ENCODE data around the gene ABCB1. TPM values are rescaled to one million over a fixed set of nuclear protein-coding genes. Genes with fewer than 3 reads are reported as not detected.

Gene ABCB1
- total and polyA plus RNA-seq, 9 of the 15 experiments (the other 6 are each of a cell fraction or from before 2014, with no cell fraction given) = 0.03 to 0.86 (median 0.52) TPM

DNA sequence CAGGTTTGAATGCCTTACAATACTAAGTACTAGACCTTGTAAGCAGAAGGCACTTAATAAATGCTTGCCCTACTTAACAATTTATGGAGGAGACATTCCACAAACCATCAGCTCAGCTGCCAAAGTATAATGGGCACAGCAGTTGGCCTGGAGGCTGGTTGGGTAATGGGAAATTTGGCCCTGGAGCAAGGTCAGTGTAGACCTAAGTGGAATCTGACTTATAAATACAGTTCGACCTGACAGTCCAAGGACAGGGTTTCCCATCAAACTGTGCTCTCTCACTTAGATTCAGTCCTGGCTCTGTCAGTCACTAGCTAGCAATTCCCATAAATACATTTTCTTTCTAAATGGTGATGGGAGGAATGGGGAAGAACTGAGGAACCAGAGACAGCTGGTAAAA, 62.6 kb downstream of the ABCB1 start:
- ChIA-PET CTCF (ENCODE audit: low intra/inter-chr PET ratio) (no interaction called here), POLR2A (no interaction called here)
- Histone ChIP-seq H3K9me1 (ENCODE audit: control insufficient read depth, insufficient read depth, low read length) (no peaks in the 10 kb centered on the region), H3K9me3 (replicated peaks; ENCODE audit: control insufficient read depth, insufficient read depth, low read depth, low read length) (no peaks in the 10 kb centered on the region), H3K4me3 (no peak overlapping the region), H3K4me2 (ENCODE audit: insufficient read depth, low read length) (no peak overlapping the region), H3K9ac (ENCODE audit: insufficient read depth in 1 of 2, low read depth in 2 of 2, low read length in 2 of 2) (no peak overlapping the region), H4K20me1 (replicated peaks; ENCODE audit: control insufficient read depth, insufficient read depth, low read length) (no peaks in the 10 kb centered on the region), H3K27me3 (ENCODE audit: control insufficient read depth in 2 of 2, insufficient read depth in 2 of 2, low read length in 2 of 2) (no peaks in the 10 kb centered on the region; a peak in 1 of 5 replicates), H3K27ac (ENCODE audit: extremely low read depth, low read depth, low read length) (no peak overlapping the region), H3K4me1 (replicated peaks in 1 of 2; ENCODE audit: control insufficient read depth in 2 of 2, insufficient read depth in 2 of 2, low read length in 2 of 2) (no peaks in the 10 kb centered on the region), H2AFZ (ENCODE audit: low read depth, low read length) (no peak overlapping the region), H3K36me3 (ENCODE audit: control insufficient read depth, insufficient read depth, low read length) (no peaks in the 10 kb centered on the region), H3K79me2 (ENCODE audit: control insufficient read depth, insufficient read depth, low read length) (no peaks in the 10 kb centered on the region)
- FAIRE-seq (no peak), DNase-seq (ENCODE audit: extremely low read depth in 1 of 4, low spot score in 3 of 4) (no peak), ATAC-seq (no peak)
- in situ Hi-C loops (cut with MboI) (no loop called here), intact Hi-C loops (cut with micrococcal nuclease) (no loop called here)
- 0% methylated on average over 1 of the region's 1 CpG for WGBS (ENCODE audit: insufficient coverage, low coverage, missing lambda C conversion rate)
- no TSS peak for BruUV-seq (replicated peaks)
- TF ChIP-seq ZNF311 (CRISPR knock-in tag; IDR thresholded peaks at IDR 0.05) (no peak), ZNF12 (CRISPR knock-in tag; IDR thresholded peaks at IDR 0.05) (no peak), MLLT1 (IDR thresholded peaks at IDR 0.05) (no peak), TAF1 (IDR thresholded peaks at IDR 0.05; ENCODE audit: control insufficient read depth, extremely low read depth, insufficient read depth, low read length, severe bottlenecking) (no peak), PHF8 (IDR thresholded peaks at IDR 0.05; ENCODE audit: borderline replicate concordance, low read length) (no peak), MCM3 (IDR thresholded peaks at IDR 0.05) (no peak), ZNF212 (CRISPR knock-in tag; IDR thresholded peaks at IDR 0.05) (no peak), CCNT2 (IDR thresholded peaks at IDR 0.05; ENCODE audit: borderline replicate concordance, extremely low read depth, insufficient read length, low read depth, low read length) (no peak), E4F1 (CRISPR knock-in tag; IDR thresholded peaks at IDR 0.05; ENCODE audit: borderline replicate concordance) (no peak)
- TF ChIP-seq, protein P1, sequence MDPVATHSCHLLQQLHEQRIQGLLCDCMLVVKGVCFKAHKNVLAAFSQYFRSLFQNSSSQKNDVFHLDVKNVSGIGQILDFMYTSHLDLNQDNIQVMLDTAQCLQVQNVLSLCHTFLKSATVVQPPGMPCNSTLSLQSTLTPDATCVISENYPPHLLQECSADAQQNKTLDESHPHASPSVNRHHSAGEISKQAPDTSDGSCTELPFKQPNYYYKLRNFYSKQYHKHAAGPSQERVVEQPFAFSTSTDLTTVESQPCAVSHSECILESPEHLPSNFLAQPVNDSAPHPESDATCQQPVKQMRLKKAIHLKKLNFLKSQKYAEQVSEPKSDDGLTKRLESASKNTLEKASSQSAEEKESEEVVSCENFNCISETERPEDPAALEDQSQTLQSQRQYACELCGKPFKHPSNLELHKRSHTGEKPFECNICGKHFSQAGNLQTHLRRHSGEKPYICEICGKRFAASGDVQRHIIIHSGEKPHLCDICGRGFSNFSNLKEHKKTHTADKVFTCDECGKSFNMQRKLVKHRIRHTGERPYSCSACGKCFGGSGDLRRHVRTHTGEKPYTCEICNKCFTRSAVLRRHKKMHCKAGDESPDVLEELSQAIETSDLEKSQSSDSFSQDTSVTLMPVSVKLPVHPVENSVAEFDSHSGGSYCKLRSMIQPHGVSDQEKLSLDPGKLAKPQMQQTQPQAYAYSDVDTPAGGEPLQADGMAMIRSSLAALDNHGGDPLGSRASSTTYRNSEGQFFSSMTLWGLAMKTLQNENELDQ (CRISPR knock-in tag; IDR thresholded peaks at IDR 0.05; ENCODE audit: borderline replicate concordance) = no peak
- TF ChIP-seq, protein P2, sequence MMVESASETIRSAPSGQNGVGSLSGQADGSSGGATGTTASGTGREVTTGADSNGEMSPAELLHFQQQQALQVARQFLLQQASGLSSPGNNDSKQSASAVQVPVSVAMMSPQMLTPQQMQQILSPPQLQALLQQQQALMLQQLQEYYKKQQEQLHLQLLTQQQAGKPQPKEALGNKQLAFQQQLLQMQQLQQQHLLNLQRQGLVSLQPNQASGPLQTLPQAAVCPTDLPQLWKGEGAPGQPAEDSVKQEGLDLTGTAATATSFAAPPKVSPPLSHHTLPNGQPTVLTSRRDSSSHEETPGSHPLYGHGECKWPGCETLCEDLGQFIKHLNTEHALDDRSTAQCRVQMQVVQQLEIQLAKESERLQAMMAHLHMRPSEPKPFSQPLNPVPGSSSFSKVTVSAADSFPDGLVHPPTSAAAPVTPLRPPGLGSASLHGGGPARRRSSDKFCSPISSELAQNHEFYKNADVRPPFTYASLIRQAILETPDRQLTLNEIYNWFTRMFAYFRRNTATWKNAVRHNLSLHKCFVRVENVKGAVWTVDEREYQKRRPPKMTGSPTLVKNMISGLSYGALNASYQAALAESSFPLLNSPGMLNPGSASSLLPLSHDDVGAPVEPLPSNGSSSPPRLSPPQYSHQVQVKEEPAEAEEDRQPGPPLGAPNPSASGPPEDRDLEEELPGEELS (CRISPR knock-in tag; IDR thresholded peaks at IDR 0.05; ENCODE audit: borderline replicate concordance) = no peak
- TF ChIP-seq, protein P3, sequence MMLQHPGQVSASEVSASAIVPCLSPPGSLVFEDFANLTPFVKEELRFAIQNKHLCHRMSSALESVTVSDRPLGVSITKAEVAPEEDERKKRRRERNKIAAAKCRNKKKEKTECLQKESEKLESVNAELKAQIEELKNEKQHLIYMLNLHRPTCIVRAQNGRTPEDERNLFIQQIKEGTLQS (IDR thresholded peaks at IDR 0.05) = no peak
- TF ChIP-seq, protein P3 (CRISPR knock-in tag; conservative IDR thresholded peaks at IDR 0.05) = no peak

All from K562 (cell line).